PFSK-1 (cell line): ENCODE results near the gene TICAM1.
A peak's percentile ranks its signal among the peaks of the same experiment; 100 is the strongest.

Experiments used
- FOXP2 ChIP-seq: optimal IDR thresholded peaks from 2 replicates; pipeline ENCODE3; 2011; ENCODE audit warnings: borderline replicate concordance, control low read depth, inconsistent platforms; ENCODE audit not compliant: insufficient read depth; ENCODE audit errors: extremely low read length, extremely low read depth
- POLR2AphosphoS5 ChIP-seq: IDR thresholded peaks from 2 replicates; pipeline ENCODE4 v1.6.1; 2012; ENCODE audit warnings: low read depth, mild to moderate bottlenecking, control low read depth, low read length, moderate library complexity
- SIN3A ChIP-seq: IDR thresholded peaks from 2 replicates; pipeline ENCODE4 v1.6.1; 2012; ENCODE audit warnings: mild to moderate bottlenecking, low read length, moderate library complexity, borderline replicate concordance; ENCODE audit not compliant: insufficient read depth
- TAF1 ChIP-seq: IDR thresholded peaks from 2 replicates; pipeline ENCODE4 v1.6.1; 2012; ENCODE audit warnings: low read length, control low read depth, borderline replicate concordance; ENCODE audit not compliant: insufficient read depth
- TF ChIP-seq, protein P1 (sequence below), 2 experiments: IDR thresholded peaks; 2 replicates each; pipeline versions ENCODE4 v1.6.1 to v1.8.0; 2011 to 2012; ENCODE audit warnings: low read depth in 2 of 2, low read length in 2 of 2, control low read depth in 1 of 2, inconsistent platforms in 1 of 2, mild to moderate bottlenecking in 1 of 2, moderate library complexity in 1 of 2; ENCODE audit not compliant: insufficient read depth in 1 of 2

The TICAM1 gene

GRCh38 chr19:4806384-4806783 lies 25.1 kb downstream of the TICAM1 start:
- TF ChIP-seq POLR2AphosphoS5 (no peak), TAF1 (no peak), SIN3A (no peak), FOXP2 (no peak)
- TF ChIP-seq, protein P1, sequence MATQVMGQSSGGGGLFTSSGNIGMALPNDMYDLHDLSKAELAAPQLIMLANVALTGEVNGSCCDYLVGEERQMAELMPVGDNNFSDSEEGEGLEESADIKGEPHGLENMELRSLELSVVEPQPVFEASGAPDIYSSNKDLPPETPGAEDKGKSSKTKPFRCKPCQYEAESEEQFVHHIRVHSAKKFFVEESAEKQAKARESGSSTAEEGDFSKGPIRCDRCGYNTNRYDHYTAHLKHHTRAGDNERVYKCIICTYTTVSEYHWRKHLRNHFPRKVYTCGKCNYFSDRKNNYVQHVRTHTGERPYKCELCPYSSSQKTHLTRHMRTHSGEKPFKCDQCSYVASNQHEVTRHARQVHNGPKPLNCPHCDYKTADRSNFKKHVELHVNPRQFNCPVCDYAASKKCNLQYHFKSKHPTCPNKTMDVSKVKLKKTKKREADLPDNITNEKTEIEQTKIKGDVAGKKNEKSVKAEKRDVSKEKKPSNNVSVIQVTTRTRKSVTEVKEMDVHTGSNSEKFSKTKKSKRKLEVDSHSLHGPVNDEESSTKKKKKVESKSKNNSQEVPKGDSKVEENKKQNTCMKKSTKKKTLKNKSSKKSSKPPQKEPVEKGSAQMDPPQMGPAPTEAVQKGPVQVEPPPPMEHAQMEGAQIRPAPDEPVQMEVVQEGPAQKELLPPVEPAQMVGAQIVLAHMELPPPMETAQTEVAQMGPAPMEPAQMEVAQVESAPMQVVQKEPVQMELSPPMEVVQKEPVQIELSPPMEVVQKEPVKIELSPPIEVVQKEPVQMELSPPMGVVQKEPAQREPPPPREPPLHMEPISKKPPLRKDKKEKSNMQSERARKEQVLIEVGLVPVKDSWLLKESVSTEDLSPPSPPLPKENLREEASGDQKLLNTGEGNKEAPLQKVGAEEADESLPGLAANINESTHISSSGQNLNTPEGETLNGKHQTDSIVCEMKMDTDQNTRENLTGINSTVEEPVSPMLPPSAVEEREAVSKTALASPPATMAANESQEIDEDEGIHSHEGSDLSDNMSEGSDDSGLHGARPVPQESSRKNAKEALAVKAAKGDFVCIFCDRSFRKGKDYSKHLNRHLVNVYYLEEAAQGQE (IDR thresholded peaks at IDR 0.05; ENCODE audit: insufficient read depth in 1 of 2, low read depth in 2 of 2, low read length in 2 of 2) = no peak

GRCh38 chr19:4803736-4804695 lies 27.5 kb downstream of the TICAM1 start:
- no peak for TF ChIP-seq POLR2AphosphoS5
- TF ChIP-seq SIN3A = no peak
- TF ChIP-seq, protein P1 (IDR thresholded peaks at IDR 0.05; ENCODE audit: insufficient read depth in 1 of 2, low read depth in 2 of 2, low read length in 2 of 2) = 0 out of 4 replicates have a peak, but pooled peaks of 1 of the 2 experiments have one; percentile 12
- peak; percentile 71 for TF ChIP-seq FOXP2

DNA sequence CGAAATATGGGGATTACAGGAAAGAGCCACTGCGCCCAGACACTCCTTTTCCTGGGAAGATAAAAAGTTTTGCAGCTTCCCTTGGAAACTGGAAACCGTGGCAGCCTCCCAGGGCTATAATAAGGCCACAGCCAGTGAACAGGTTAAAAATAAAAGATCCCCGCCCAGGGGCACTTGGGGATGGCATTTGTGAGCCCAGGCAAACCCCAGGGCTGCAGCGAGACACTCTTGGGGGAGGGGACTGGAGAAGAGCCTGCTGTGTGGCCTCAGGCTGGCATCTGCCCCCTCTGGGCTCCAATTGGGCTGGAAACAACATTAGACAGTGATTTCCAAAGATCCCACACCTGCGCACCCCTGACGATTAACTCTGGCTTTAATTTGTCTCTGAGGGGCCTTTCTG lies 28.8 kb downstream of the TICAM1 start:
- TF ChIP-seq TAF1 = no peak

DNA sequence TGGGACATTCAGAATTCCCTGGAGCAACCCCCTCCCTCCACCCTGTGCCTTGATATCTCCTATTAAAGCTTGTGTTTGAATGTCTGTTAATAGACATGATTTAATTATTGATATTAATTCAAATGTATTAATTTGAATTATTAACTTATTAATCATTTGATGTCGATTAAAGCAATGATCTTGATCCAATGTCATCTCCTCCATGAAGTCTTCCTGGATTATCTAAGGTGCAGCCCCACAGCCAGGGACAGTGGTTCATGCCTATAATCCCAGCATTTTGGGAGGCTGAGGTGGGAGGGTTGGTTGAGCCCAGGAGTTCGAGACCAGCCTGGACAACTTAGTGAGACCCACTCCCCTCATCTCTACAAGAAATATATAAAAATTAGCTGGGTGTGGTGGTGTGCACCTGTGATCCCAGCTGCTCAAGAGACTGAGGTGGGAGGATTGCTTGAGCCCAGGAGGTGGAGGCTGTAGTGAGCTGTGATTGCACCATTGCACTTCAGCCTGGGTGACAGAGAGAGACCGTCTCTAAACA lies 30.4 kb downstream of the TICAM1 start:
- TF ChIP-seq SIN3A (no peak), TAF1 (no peak), POLR2AphosphoS5 (no peak), FOXP2 (no peak)
- TF ChIP-seq, protein P1 (IDR thresholded peaks at IDR 0.05; ENCODE audit: insufficient read depth in 1 of 2, low read depth in 2 of 2, low read length in 2 of 2) = no peak

GRCh38 chr19:4800591-4801081 lies 30.9 kb downstream of the TICAM1 start:
- TF ChIP-seq FOXP2 (no peak), SIN3A (no peak), TAF1 (no peak), POLR2AphosphoS5 (no peak)
- TF ChIP-seq, protein P1 (IDR thresholded peaks at IDR 0.05; ENCODE audit: insufficient read depth in 1 of 2, low read depth in 2 of 2, low read length in 2 of 2) = no peak
